ENCODE data around the gene MAP6.

MAP6 gene

DNA sequence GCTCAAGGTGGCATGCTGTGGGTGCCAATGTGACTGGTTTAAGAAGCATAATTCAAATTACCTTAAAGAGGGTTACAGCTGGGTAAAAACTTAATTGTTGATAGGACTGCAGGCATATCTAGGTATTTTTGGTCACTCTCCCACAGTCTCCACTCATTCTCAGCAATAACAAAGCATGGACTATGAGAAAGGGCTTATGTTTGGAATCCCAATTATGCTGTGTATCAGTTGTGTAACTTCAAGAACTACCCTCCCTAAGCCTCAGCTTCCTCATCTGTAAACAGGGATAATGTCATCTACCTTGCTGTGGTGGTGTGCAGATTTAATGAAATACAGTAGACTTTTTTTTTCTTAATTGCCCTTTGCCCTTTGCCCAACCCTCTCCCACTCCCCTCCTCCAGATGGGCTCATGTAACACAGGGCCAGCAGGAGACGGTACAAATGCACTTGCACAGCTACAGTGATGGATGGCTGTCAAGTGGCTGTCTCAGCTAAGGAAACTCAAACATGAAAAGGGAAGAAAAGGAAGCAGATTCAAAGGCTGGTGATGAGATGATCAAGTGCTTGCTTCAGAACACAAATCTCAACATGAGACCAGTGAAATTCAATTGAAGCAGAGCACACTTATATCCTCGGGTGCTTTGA, 37.6 kb downstream of the MAP6 start:
- no peak for DNase-seq (ENCODE audit: low spot score)

DNA sequence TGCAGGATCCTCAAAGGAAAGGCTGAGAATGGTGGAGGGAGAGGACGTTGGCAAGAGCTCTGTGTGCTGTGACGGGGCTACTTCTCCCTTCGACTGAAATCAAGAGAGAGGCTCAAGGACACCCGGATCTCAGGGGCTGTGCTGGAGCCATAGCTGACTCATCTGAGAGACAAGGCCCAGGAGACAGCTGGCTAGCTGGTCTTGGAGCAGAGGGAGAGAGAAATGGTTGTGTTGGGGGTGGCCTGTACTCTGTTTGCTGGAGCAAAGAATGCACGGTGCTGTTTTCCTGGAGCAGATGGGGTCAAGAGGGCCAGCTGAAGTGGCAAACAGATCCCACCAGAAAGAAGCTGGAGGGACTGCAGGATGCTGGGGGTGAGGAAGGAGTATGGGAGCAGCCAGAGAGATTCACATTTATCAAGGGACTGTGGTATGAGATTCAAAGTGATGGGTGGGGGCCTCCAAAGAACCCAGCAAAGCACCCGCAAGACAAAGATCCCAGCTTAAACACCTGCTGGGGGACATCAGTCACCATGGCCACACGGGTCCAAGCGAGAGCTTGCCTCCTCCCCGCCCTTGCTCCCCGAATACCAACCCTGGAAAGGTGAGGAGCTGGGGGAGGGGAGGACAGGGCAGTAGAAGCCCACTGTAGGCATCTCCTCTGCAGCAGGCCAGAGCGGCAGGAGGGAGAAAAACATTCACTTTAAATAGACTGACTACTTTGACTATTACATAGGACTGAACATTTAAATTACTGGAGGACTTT, 40.8 kb downstream of the MAP6 start:
- DNase-seq (ENCODE audit: low spot score), result peak; percentile 48

DNA sequence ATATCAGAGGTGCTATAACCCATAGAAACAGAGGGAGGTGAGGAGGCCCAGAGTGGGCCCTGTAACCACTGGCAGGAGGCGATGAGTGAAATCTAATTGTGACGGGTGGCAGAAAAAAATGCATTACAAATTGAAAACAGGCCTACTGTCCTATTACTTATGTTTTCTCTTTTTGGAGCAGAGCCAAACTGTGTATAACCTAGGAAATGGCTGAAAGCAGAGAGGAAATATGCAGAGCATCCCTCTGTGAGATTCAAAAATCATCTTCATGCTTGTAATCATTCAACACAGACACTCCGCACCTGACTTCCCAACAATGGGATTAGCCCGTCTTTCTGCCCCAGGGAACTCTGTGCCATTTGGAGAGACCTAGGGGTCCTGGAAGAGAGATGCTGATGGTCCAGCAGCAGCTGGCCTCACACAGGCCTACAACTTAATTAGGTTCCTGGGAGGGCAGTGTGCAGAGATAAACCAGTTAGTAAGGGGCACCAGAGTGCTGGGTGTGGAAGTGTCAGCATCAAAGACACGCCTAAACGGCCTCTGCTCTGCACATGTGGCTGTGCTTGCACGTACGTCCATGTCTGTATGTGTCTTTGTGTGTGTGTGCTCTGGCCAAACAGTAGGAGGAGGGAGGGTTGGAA, 41.8 kb downstream of the MAP6 start:
- no peak for DNase-seq (ENCODE audit: low spot score)

DNA sequence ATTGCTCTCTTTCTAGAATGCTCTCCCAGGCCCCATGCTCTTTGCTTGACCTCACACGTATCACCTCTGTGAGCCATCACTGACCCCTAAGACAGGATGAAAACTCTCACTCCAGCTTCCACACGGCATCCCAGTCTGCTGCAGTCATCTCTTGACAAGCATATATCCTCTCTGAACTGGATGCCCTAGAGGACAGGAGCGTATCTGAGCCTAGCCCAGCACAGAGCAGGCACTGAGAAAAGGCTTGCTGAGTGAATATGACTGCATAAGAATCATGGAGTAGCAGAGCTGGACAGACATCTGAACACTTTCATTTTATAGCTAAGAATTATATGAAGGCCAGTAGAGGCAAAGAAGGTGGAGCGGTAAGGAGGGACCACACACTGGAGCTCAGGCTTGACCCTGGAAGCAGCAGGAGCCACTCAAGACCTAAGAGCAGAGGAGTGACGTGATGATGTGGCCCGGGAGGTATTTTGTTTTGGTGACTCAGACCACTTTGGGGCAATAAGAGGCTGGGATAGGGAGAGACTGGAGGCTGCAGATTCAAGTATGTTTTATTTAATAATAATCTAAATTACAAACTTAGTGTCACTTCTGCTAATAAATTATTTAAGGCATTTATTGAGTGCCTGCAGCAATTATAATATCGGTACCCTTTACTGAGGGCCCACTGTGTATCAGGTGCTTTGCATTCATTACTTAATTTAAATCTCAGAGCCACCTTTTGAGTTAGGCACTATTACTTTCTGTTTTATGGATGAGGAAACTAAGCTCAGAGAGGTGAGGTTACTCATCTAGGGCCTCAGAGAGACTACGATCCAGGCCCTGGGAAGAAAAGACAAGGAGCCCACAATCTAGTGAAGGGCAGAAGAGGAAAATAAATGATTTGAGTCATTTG, 42.6 kb downstream of the MAP6 start:
- DNase-seq (ENCODE audit: low spot score), result peak; percentile 90

DNA sequence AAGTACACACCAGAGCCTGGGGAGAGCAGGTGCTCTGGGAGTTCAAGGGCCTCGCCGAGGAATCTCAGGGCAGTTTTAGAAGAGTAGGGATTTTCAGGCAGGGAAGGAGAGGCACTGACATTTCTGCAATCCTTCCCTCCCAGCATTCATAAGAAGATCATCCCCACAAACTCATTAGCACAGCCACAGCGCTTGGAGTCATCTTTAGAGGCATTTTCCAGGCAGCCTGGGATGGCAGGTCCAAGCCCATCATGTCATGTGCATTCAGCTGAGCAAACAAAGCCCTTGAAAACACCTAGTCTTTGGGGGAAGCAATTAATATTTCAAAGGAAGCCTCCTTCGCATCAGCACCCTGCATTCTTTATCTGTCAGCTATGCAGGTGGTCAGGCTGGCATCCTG, 43.8 kb downstream of the MAP6 start:
- no peak for DNase-seq (ENCODE audit: low spot score)

DNA sequence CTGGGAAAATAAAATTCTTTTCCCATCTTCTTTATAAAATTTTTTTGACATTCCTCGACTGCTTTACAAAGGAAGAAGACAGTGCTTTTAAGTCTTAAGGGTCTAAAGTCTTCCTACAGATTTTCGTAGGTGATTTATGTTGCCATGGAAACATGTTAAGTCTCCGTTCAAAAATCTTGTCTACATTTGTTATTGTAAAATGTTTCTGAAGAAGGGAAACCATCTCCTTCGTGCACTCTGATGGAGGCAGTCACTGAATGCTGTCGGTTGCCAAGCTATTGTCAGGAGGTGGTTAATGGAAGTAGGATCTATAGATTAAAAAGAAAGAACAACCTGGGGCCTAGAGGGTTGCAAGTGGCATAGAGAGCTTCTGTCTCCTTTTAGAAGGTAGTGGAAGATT, 52.6 kb downstream of the MAP6 start:
- no peak for DNase-seq (ENCODE audit: low spot score)

DNA sequence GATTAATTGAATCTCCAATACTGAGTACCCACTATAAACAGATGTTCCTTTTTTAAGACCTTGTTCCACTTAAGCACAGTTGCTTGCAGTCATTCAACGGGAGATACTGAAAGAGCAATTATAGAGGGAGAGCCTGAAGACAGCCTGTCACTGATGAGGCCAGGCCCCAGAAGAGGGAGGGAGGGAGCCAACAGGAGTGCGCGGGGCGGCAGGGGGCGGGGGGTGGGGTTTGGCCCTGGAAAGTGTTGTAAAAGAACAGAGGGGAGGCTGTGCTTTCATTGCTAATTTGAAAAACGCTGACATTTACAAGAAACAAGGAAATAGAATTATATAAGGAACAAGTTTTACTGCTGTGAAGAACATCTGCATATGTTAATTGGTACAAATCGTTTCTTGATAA, 53.1 kb downstream of the MAP6 start:
- DNase-seq (ENCODE audit: low spot score), result no peak

DNA sequence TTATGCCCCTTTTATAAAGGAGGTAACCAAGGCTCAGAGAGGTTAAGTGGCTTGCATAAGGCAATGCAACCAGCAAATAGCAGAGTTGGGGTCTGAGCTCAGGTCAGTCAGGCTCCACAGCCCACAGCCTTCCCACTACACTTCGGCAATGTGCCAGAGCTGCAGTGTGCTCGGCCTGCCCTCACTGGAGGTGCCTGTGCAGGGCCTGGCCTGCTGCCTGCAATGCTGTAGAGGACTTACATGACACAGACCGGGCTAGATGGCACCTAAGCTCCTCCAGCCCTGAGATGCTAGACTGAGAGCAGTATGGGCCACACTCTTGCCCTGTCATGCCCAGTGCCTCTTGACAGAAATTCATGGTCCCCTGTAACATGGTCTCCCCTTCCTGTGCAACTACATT, 57.0 kb downstream of the MAP6 start:
- DNase-seq (ENCODE audit: low spot score), result no peak

DNA sequence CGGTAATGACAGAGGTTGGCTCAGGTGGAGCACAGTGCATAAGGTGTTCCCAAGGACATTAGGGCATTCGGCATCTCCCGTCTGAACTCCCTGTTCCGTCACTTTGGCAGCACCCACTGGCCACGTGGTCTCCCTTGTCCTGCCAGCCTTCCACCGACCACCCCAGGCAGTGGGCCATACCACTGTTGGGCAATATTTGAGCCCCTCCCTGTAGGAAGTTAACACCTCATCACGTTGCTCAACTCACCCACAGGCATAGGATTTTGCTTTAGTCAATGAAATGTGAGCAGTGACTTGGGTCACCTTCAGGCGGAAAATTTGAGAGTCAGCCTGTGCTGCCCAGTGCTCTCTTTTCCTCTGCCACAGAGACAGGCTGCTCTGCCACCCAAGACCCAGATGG, 62.7 kb downstream of the MAP6 start:
- no peak for DNase-seq (ENCODE audit: low spot score)

DNA sequence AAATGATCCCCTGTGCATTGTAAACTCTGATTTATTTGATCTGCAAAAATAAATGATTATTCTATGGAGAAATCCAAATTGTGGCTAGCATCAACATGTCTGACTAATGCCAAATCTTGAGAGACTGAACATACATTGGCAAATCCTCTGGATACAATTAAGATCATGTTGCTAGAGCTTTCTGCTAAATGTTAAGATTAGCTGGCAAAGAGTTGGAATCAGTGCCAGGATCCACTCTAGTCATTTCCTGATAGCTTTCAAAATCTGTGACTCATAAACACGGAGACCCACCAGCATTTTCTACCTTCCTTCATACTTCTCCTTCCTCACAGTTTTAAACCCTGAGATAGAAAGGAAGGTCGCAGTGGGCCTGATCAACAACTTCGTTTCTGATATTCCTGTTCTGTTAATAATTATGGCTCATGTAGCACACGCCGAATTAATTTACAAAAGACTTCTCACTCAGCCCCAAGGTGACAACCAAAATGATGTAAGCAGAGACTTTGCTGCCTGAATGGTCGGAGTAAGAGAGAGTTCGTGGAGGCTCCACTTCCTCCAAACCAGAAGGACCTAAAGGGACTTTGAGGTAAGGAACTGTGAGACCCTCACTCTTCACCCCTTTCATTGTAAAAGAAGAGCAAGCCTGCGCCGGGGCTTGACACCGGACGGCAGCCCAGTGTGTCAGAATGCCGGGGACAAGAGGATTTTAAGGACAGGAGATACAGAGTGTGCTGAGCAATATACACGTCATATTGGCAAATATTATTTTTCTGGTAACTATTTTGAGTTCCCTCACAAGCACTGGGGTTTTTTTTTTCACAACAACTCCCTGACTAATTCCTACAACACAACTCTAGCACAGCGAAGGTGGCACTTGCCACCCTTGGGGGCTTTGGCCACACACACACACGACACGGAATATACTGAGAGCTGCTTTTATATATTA, 64.8 kb downstream of the MAP6 start:
- DNase-seq (ENCODE audit: low spot score), result peak; percentile 87

DNA sequence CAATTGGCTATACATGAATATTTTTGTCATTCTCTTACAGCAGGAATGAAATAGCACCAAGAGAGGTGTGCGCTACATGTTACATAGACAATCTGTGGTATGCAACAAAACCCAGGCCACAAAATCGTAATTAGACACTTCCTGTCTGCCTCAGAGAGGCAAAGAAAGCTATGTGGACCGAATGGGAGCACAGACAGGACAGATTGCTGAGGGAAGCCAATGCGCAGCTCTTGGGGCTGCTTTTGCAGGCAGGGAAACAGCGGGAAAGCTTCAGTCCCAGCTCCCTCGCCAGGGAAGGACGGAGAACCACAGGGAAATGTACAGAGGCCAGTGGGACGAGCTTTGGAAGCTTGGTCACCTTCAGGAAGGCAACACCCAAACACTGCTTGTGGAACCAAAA, 65.9 kb downstream of the MAP6 start:
- DNase-seq (ENCODE audit: low spot score), result no peak

DNA sequence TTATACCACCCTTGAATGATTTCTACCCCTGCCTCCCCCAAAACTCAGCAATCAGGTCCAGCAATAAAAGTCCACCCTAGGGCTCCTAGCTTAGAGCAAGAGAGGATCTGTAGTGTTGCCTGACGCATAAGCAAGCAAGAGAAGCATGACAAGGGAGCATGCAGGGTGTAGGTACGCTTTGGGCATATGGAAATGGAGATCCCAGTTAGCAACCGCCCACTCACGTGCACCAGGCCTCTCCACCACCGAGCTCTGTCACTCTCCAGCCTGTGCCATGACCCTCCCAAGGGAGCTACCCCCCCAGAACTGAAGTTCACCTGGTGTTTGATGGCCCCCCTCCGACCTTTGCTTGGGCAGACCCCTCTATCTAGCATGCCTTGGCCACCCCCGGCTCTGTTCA, 67.3 kb downstream of the MAP6 start:
- DNase-seq (ENCODE audit: low spot score), result no peak

DNA sequence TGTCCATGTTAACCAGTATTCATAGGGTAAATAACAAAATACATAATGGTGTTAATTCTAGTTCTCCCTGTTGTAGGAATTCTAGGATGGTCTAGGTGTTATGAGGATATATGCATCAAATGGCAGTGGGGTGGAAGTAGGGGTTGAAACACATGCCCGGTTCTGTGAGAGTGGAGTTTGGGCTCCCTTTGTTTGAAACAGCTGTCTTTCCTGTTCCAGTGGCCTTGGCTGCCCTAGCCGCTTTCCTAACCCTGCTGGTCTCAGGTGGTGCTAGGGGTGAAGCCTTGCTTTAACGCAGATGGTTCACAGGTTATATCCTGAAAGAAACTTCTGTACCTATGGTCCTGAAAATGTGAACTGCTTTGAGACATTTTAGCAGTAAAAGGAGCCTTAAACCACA, 68.5 kb downstream of the MAP6 start:
- no peak for DNase-seq (ENCODE audit: low spot score)

DNA sequence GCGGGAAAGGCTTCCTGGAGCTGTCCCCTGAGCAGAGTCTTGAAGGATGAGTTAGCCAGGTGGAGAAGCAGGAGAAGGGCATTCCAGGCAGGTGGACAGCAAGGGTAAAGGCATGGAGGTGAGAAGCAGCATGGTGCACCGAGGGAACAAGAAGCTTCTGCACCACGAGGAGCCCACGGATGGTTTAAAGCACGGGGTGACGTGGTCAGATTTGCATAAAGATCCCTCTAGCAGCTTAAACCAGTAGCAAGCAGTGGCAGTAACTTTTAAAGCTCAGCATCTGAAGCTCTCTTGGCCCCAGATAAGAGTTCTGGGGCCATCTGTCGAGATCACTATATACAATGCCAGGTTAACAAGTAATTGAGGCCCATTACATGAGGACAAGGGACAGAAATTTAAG, 69.9 kb downstream of the MAP6 start:
- no peak for DNase-seq (ENCODE audit: low spot score)

DNA sequence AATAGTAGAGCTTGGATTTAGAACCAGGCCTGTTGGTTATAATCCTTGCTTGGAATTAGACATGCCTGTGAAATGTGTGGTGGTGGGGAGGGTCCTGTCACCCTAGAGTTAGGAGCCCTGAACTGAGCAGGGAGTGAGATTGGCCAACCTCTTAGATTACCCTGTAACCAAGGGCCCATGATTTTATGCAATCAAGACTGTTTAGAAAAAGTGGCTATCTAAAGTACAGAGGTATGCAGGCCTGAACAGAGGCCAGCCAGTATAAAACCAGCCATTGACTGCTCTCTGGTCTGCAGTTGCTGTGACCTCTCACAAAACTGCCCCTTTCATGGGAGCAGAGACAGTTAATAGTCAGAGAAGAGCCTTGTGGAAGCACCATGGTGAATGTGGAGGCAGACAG, 70.6 kb downstream of the MAP6 start:
- DNase-seq (ENCODE audit: low spot score), result no peak

DNA sequence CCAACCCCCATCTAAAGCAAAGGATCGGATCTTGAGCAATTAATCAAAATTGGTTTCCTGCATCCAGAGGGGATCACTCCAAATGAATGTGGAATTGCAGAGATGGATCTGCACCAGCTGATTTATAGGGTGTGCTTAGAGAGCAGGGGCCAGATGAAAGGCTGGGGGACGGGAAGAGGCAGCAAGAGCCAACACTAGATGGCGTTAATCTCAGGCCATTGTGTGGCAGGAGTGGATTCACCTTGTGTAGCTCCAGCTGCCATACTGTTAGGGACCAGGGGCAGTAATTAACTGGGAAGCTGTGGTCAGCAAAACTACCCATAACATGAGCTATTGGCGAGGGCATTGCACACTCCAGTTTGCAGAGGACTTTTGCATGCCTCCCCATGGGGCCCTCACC, 71.2 kb downstream of the MAP6 start:
- DNase-seq (ENCODE audit: low spot score), result peak; percentile 35

DNA sequence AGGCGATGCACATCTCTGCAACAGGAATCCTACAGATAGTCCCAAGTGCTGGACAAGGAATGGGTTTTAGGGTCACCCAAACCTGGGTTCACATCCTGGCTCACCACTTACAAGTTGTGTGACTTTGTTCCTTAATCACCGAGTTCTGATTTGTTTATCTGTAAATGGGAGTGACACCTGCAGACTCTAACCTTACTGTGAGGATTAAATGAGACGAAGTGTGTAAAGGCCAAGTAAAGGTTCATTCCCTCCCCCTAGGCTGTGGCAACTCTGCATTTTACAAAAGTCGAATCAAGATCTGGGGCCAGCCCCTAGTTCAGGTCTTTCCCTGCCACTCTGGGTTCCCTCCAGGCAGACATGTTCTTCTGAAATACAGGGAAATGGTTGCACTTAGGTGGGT, 71.9 kb downstream of the MAP6 start:
- DNase-seq (ENCODE audit: low spot score), result no peak

DNA sequence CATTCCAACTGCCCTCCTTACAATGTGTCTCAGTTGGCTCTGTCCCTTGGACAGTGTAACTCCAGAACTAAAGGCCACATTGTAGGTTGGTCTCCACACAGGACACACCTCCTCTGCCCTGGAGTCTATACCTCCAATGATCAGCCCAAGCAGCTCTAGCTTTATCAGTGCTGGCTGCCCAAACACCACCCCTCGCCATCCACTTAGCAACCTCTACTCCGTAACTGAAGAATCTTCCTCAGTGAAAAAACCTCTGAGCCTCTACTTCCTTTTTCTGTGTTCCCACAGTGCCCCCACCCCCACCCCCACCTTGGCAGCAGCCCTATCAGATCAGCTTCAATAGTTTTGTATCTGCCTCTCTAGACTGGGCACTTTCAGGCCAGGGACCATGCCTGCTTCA, 73.4 kb downstream of the MAP6 start:
- DNase-seq (ENCODE audit: low spot score), result no peak

DNA sequence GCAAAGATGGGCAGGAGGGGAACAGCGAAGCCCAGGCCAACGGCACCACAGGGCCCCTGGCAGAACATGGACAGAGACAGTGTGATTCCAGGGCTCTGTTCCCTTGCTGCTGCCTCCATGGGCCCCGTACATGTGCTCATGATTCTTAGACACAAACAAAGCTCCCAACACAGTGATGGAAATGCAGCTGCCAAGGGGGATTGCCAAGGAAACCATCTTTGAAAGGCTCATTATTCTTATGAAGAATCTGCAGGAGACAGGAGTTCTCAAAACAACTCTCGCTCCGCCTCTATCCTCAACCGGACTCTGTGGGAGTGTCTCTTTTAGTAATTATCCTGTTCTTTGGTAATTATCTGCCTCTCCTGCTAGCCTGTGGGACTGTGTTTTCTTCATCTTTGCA, 74.6 kb downstream of the MAP6 start:
- DNase-seq (ENCODE audit: low spot score), result no peak

DNA sequence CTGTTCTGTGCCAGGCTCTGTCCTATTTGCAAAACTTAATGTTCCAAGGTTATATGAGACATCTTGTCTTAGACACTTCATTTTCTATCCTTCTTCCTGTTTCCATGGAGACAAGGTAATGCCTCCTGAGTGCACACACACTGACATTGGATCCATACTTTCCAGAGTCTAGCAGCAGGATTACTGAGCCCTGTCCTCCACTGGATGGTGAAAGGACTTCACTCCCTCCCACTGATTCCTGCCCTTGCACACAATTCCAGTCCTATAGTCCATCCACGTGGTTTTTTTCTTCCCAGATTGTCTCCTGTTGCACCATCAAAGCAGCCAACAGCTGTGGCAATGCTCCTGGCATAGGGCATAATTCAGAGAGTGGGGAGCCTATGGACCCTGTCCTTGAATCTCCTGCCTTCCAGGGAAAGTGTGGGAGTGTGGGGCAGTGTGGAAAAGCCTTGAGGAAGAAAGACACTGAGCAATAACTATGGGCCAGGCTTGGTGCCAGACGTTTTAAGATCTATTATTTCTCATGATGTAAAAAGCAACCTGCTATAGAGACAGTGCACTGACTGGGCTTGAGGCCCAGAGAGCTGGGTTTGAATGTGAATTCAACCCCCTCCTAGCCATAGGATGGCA, 75.4 kb downstream of the MAP6 start:
- DNase-seq (ENCODE audit: low spot score), result no peak

DNA sequence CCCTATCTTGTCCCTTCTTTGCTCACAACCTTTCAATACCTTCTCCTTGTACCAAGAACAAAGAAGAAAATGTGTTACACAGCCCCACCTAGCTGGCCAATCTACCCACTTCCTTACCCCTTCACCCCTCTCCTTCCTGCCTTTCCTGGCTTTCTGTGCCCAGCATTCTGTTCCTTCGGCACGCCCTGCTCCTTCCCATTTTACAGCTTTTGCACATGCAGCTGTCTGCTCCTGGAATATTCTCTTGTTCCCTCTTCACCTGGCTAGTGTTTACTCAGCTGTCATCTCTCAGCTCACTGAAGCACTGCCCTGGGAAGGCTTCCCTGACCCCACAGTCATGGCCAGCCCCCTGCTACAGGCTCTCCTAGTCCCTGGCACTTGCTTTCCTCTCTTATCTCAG, 76.1 kb downstream of the MAP6 start:
- DNase-seq (ENCODE audit: low spot score), result no peak
